8988T (cell line): ENCODE results near the gene TAF11L6.
"Not testable (repeated sequence)": the region's sequence is repeated elsewhere in the genome, so short reads cannot be mapped to it uniquely, and the experiment has no call there.

Experiments used
- DNase-seq: peaks from one replicate; pipeline ENCODE4 v3.0.0; 2011

Gene TAF11L6

DNA sequence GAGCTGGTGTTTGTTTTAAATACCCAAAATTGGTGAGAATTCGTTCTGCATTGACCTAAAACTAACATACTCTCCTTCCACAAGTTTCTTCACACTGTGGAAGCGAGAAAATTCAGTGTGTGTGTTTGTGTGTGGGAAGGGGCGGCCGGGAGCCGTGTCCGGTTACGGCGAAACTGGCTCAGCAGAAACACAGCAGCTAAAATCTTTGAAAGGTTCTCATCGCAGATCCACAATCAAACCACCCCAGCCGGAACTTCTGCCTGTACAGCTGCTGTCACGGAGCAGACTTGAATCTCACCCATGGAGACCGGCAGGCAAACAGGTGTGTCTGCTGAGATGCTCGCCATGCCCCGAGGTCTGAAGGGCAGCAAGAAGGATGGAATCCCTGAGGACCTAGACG, at the start of gene TAF11L6:
TSS of gene TAF11L6 (plus strand) at position 301 of the 400 bp plus-strand sequence.
- DNase-seq = not testable (repeated sequence)

DNA sequence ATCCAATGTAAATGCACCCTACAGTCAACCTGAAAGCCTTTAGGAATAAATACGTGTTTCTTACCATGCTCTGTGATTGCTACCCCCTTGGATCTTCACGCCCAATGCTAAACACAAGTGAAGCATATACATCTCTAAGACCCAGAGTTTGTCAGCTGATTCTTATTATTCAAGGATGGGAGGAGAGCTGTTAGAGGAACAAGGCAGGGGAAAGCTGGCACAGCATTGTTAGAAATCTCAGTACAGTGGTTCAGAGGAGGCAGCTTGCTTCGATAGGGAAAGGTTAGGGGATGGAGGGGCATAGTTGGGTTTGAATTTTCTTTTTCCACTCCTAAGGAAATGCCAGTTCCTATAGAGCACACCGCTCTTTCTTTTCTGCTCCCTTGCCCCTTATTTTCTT, 47.1 kb upstream of the TAF11L6 start:
- no peak for DNase-seq

DNA sequence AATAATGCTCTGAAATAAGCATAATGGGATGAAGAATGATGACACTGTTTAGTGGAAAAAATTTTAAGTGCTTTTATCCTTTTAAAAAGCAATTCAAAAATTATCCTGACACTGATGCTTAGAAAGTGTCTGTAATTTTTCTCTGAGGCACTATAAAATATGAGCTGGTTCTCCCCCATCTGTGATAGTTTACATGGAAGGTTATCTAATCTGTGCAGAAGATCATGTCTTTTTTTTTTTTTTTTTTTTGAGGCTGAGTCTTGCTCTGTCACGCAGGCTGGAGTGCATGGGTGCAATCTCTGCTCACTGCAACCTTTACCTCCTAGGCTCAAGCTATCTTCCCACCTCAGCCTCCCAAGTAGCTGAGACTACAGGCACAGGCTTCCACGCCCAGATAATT, 45.7 kb upstream of the TAF11L6 start:
- no peak for DNase-seq

DNA sequence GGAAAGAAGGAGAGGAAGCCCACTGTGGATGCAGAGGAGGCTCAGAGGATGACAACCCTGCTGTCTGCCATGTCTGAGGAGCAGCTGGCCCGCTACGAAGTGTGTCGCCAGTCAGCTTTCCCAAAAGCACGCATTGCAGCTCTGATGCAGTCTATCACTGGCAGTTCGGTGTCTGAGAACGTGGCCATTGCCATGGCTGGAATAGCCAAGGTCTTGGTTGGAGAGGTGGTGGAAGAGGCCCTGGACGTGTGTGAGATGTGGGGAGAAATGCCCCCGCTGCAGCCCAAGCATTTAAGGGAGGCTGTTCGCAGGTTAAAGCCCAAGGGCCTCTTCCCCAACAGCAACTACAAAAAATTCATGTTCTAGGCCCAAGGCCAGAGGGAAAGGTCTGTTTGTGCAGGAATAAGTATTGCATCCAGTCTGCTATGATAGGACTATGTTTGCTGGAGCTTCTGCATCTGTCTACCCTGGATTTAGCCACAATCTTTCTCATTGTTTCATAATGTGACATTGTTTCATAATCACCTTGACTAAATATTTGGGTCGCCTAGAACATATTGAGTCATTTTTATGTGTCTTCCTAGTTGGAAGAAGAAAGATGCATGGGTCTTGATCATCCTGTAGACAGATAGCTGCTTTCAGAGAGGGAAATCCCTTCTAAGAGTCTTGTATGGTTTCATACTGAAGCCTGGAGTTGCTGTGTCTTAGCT, 41.9 kb upstream of the TAF11L6 start:
- not testable (repeated sequence) for DNase-seq

DNA sequence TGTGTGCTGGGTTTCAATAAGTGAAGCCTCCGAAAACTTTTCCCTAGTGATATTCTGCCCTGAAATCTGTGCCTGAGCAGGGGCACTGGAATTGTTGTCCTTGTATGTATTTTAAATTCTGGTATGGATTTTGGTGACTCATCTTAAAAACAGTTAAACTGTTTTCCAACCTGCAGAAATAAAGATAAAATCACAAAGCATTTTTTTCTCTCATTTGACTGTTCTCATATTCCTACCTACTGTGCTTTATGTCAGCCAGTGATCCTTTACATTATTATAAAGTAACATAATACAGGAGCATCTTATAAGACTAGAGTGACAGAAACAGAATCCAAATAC, 41.3 kb upstream of the TAF11L6 start:
- DNase-seq = no peak

DNA sequence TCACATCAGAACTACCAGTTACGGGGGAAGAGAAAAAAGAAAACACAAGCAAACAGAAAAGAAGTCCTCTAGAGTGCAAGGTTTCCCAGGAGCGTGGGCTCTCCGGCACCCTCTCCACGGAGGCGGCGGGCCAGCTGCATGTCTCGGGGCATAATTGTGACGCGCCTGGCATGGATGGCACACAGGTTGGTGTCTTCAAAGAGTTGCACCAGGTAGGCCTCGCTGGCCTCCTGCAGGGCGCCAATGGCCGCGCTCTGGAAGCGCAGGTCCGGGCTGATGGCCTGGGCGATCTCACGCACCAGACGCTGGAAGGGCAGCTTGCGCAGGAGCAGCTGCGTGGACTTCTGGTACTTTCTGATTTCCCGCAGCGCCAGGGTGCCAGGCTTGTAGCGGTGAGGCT, 37.2 kb upstream of the TAF11L6 start:
- DNase-seq = not testable (repeated sequence)

DNA sequence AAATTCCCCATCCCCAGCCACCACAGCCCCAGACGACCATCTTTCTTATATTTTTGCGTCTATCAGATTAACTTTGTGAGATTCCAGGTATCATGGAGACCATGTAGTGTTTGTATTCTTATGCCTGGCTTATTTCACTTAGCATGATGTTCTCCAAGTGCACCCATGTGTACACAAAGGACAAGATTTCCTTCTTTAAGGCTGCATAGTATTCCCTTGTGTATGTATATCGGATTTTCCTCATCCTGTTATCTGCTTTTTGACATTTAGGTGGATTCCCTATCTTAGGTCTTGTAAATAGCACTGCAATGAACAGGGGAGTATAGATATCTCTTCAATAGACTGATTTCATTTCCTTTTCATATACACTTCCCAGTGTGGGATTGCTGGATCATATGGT, 35.7 kb upstream of the TAF11L6 start:
- no peak for DNase-seq

DNA sequence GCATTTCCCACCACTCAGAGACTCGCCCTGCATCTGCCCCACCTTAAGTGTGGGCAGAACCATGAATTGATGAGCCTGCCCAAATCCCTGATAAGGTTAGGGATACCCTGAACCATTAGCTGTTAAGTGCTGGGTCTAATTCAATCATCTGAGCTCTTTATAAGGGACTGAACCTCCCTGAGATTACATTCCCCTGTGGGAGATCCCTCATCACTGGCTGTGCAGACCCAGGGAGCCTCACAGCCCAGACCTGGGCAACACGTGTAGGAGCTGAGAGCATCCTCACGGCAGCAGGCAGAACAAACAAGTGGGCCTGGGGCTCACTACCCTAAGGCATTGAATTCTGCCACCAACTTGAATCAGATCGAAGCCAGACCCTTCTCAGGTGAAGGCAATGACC, 31.0 kb upstream of the TAF11L6 start:
- no peak for DNase-seq

DNA sequence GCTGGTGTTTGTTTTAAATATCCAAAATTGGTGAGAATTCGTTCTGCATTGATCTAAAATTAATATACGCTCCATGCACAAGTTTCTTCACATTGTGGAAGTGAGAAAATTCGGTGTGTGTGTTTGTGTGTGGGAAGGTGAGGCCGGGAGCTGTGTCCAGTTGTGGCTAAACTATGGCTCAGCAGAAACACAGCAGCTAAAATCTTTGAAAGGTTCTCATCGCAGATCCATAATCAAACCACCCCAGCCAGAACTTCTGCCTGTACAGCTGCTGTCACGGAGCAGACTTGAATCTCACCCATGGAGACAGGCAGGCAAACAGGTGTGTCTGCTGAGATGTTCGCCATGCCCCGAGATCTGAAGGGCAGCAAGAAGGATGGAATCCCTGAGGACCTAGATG, 30.5 kb upstream of the TAF11L6 start, which contains the start of gene TAF11L2:
TSS of gene TAF11L2 (plus strand) at position 301 of the 400 bp plus-strand sequence.
- DNase-seq = not testable (repeated sequence)

DNA sequence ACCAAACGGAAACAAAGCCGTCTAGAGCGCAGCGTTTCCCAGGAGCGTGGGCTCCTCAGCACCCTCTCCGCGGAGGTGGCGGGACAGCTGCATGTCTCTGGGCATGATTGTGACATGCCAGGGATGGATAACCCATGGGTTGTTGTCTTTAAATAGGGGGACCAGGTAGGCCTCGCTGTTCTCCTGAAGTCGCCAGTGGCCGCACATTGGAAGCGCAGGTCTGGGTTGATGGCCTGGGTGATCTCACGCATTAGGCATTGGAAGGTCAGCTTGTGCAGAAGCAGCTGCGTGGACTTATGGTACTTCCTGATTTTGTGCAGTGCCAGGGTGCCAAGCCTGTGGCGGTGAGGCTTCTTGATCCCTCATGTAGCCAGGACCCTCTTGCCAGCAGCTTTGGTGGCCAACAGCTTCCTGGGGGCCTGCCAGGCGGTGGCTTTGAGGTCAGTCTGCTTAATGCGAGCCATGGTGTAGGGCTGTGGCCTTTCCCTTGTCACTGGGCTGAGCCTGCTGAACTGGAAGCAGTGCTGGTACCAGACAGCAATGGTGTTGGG, 16.6 kb upstream of the TAF11L6 start:
- no peak for DNase-seq

DNA sequence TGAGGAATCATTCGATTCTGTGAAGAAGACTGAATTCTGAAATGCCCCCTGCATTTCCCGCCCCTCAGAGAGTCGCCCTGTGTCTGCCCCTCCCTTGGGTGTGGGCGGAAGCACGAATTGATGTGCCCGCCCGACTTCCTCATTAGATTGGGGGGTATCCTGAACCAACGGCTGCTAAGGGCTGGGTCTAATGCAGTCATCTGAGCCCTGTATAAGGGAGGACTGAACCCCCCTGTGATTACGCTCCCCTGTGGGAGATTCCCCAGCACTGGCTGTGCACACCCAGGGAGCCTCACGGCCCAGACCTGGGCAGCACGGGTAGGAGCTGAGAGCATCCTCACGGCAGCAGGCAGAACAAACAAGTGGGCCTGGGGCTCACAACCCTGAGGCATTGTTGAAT, 10.9 kb upstream of the TAF11L6 start:
- not testable (repeated sequence) for DNase-seq

DNA sequence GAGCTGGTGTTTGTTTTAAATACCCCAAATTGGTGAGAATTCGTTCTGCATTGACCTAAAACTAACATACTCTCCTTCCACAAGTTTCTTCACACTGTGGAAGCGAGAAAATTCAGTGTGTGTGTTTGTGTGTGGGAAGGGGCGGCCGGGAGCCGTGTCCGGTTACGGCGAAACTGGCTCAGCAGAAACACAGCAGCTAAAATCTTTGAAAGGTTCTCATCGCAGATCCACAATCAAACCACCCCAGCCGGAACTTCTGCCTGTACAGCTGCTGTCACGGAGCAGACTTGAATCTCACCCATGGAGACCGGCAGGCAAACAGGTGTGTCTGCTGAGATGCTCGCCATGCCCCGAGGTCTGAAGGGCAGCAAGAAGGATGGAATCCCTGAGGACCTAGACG, 10.4 kb upstream of the TAF11L6 start, which contains the start of gene TAF11L3:
TSS of gene TAF11L3 (plus strand) at position 301 of the 400 bp plus-strand sequence.
- not testable (repeated sequence) for DNase-seq

DNA sequence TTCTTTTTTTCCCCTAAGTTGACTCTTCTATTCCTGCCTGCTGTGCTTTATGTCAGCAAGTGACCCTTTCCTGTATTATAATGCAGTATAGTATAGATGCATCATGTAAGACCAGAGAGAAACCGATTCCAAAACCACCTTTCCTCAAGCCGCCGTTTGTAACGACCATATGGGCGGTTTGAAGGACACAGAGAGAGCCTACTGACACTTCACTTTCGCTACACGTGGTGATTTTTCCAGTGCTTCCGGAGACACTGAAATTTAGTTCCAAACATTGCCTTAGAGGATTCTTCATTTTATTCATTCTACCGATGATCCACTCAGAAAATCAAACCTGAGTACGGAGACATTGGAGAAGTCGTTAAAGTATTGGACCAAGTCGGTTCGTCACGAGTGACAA, 9.0 kb upstream of the TAF11L6 start:
- not testable (repeated sequence) for DNase-seq

DNA sequence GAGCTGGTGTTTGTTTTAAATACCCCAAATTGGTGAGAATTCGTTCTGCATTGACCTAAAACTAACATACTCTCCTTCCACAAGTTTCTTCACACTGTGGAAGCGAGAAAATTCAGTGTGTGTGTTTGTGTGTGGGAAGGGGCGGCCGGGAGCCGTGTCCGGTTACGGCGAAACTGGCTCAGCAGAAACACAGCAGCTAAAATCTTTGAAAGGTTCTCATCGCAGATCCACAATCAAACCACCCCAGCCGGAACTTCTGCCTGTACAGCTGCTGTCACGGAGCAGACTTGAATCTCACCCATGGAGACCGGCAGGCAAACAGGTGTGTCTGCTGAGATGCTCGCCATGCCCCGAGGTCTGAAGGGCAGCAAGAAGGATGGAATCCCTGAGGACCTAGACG, 7.0 kb upstream of the TAF11L6 start, which contains the start of gene TAF11L4:
TSS of gene TAF11L4 (plus strand) at position 301 of the 400 bp plus-strand sequence.
- not testable (repeated sequence) for DNase-seq

DNA sequence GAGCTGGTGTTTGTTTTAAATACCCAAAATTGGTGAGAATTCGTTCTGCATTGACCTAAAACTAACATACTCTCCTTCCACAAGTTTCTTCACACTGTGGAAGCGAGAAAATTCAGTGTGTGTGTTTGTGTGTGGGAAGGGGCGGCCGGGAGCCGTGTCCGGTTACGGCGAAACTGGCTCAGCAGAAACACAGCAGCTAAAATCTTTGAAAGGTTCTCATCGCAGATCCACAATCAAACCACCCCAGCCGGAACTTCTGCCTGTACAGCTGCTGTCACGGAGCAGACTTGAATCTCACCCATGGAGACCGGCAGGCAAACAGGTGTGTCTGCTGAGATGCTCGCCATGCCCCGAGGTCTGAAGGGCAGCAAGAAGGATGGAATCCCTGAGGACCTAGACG, 3.5 kb upstream of the TAF11L6 start, which contains the start of gene TAF11L5:
TSS of gene TAF11L5 (plus strand) at position 301 of the 400 bp plus-strand sequence.
- not testable (repeated sequence) for DNase-seq

DNA sequence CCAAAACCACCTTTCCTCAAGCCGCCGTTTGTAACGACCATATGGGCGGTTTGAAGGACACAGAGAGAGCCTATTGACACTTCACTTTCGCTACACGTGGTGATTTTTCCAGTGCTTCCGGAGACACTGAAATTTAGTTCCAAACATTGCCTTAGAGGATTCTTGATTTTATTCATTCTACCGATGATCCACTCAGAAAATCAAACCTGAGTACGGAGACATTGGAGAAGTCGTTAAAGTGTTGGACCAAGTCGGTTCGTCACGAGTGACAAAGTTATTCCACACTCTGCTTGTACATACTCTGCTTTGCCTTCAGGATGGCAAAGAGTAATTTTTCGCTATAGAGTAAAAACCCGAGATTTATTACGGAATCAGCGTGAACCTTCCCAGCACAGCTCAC, 2.0 kb upstream of the TAF11L6 start:
- DNase-seq = not testable (repeated sequence)
